DND-41 (cell line): Measurements from ENCODE around the gene SDHAF3.

Source experiments
- CTCF ChIP-seq: IDR thresholded peaks from 2 replicates; pipeline ENCODE4 v1.5.1; 2012; ENCODE audit warnings: borderline replicate concordance, low read length, moderate library complexity, mild to moderate bottlenecking; ENCODE audit not compliant: poor library complexity, severe bottlenecking; ENCODE audit errors: extremely low read depth
- EZH2 ChIP-seq: IDR thresholded peaks from 3 replicates; pipeline ENCODE4 v1.6.1; 2012; ENCODE audit warnings: borderline replicate concordance, low read depth, mild to moderate bottlenecking, moderate library complexity, low read length, inconsistent platforms; ENCODE audit not compliant: severe bottlenecking

- no peak for TF ChIP-seq CTCF
- no peak for TF ChIP-seq EZH2
Measured at GRCh38 chr7:97078023-97078969, 39.2 kb upstream of the SDHAF3 start.
